ENCODE data around the gene ZNF595.
"Not testable (repeated sequence)": the region's sequence is repeated elsewhere in the genome, so short reads cannot be mapped to it uniquely, and the experiment has no call there.

ZNF595 gene
- total RNA-seq: 2.1 to 28.9 (median 14.1) reads per million in 4 experiments

DNA sequence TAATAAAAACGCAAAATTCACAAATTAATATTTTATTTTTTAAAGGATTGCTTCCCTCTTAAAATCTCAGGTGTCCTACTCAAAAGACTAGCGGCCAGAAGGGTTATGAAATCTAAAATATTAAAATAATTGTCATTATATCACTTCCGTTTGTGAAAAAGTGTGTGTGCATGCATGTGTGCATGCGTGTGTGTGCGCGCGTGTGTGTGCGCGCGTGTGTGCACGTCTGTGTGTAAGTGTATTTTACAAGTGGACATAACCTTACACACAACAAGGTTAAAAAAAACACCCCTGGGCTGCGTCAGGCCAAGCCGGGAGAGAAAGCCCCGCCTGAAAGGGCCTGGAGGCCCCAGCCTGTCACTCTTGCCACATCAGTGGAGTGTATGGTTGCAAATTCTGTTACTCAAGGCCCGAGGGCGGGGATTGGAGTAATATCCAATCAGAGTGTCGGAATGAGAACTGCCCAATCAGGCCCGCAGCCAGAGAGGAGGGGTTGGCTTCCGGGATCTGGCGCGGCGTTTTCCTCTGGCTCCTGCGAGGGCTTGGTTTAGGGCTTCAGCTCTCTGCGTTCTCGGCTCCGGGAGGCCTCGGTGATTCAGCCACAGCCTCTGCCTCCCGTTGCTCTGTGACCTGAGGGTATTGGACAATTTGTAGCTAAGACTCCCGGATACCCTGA, at the start of gene ZNF595:
ZNF595 (plus strand) TSS at position 518 of the 676 bp plus-strand sequence. CDS start 168 bp downstream, outside the sequence.
- DNase-seq: not testable (repeated sequence)

DNA sequence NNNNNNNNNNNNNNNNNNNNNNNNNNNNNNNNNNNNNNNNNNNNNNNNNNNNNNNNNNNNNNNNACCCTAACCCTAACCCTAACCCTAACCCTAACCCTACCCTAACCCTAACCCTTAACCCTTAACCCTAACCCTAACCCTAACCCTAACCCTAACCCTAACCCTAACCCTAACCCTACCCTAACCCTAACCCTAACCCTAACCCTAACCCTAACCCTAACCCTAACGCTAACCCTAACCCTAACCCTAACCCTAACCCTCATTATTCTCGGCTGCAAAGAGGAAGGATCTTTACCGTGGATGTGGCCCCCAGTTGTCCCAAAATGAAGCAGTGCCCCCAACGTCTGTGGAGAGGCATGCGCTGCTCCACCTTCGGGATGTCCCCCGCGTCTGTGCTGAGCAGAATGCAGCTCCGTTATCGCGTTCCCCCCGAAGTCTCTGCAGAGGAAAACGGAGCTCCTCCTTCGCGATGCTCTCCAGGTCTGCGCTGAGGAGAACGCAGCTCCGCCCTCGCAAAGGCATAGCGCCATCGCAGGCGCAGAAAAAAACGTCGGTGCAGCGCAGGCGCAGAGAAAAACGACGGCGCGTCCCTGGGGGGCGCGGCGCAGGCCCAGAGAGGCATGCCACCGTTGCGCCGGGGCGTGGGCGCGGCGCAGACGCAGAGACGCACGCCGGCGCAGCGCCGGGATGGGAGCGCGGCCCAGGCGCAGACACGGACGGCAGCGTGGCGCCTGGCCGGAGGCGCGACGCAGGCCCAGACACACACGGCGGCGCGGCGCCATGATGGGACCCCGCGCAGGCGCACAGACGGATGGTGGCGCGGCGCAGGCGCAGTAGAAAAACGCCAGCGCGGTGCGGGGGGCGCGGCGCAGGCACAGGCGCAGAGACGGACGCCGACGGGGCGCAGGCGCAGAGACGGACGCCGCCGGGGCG, 42.9 kb upstream of the ZNF595 start:
- DNase-seq: not testable (repeated sequence)

DNA sequence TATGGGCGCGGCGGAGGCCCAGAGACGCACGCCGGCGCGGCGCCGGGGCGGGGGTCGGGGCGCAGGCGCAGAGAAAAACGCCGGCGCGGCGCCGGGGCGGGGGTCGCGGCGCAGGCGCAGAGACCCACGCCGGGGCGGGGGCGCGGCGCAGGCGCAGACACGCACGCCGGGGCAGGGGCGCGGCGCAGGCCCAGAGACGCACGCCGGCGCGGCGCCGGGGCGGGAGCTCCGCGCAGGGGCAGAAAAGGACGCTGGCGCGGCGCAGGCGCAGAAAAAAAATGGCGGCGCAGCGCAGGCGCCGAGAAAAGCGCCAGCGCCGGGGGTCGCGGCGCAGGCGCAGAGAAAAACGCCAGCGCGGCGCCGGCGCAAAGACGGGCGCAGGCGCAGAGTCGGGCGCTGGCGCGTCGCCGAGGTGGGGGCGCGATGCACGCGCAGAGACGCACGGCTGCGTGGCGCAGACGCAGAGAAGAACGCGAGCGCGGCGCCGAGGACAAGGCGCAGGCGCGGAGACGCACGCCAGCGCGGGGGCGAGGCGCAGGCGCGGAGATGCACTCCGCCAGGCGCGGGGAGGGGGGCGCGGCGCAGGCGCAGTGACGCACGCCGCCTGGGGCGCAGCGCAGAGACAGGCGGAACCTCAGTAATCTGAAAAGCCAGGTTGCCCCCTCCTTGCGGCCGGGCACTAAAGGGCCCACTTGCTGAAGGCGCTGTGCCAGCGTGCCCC, 41.9 kb upstream of the ZNF595 start:
- not testable (repeated sequence) for DNase-seq

DNA sequence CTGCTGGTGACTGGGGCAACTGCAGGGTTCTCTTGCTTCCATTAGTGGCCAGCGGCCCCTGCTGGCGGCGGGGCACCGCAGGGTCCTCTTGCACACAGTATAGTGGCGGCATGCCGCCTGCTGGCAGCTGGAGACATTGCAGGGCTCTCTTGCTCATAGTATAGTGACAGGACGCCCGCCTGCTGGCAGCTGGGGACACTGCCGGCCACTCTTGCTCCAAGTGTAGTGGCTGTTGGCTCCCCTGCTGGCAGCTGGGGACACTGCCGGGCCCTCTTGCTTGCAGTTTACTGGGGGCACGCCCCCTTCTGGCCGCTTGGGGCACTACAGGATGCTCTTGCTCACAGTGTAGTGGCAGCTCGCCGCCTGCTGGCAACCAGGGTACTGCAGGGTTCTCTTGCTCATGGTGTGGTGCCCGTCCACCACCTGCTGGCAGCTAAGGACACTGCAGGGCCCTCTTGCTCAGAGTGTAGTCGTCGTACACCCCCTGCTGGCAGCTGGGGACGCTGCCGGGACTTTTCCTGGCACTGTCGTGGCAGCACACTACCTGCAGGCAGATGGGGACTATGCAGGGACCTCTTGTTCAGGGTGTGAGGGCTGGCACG, 41.2 kb upstream of the ZNF595 start:
- not testable (repeated sequence) for DNase-seq

DNA sequence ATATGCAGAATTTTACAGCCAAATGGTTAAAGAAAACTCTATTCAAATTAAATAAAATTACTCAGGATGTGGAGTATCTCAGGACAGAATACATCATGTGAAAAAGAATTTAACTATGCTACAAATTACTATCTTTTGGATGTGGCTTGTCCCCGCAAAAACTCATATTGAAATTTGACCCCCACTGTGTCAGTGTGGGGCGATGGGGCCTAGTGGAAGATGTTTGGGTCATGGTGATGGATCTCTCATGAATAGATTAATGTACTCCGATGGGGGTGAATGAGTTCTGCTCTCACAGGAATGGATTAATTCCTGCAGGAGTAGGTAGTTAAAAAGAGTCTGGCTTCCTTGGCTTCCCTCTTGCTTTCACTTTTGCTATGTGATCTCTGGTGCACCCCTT, 35.0 kb upstream of the ZNF595 start:
- not testable (repeated sequence) for DNase-seq

DNA sequence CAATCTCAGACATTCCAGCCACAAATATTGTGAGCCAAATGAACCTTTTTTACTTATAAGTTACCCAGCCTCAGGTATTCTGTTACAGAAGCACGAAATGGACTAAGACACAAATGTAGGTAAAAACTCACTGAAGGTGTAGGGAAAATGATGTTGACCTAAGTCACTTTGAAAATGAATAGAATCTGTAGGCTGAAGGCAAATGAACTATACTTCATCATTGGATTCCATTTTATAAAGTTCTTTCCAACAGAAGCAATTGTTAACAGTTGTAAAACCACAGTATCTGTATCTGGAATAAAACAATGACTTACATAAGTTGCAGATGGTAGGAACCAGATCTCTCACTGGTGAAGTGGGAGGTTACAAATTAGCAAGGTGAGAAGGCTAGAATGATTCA, 34.5 kb upstream of the ZNF595 start:
- DNase-seq: not testable (repeated sequence)

DNA sequence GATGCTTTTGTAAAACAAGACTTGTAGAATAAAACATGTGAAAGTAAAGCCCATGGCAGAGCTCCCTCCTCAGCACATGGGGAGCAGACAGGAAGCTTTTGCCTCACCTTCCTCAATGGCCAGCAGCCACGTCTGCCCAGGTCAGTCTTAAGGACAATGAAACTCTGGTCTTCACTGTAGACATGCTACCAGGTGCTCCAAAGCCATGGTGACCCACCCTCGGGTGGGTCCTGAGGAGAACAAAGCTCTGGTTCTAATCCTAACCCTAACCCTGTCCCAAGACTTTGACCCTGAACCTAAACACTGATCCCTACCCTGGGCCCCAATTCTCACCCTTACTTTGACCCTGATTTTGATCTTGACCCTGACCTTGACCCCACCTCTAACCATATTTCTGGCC, 30.2 kb upstream of the ZNF595 start:
- DNase-seq: not testable (repeated sequence)

DNA sequence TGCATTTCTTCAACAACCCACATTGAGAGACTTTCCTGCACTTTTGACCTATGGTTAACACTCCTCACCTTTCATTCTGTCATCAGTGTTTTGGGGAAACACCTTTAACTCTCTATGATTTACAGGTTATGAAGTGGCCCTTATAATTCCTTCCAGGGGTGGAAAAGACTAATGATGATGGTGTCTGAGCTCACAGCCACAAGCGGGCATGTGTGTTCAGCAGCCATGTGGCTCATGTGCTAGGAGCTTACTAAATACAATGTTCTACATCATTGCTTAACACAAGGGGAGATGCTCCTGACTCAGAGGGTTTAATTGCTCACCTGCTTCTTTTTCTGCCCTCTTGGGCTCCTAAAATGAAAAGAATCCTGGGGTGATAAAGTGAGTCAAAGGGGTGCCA, 28.8 kb upstream of the ZNF595 start:
- DNase-seq: not testable (repeated sequence)

DNA sequence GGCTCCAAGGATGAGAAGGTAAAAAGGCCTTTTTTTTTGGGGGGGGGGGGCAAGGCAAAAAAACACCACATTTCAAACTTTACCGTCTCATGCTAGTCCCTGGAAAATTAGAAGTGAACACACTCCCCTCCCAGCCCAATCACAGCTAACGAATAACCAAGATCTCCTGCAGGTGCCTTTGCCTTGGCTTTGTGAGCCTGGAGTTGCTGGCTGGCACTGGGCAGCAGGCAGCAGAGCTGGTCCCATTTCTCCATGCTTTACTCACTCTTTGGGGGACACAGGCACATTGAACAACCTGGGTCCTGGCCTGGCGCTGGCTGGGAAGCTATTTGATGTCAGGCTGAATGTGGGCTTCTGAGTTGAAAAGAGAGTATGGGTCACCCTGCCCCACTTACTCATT, 25.6 kb upstream of the ZNF595 start:
- DNase-seq: not testable (repeated sequence)

DNA sequence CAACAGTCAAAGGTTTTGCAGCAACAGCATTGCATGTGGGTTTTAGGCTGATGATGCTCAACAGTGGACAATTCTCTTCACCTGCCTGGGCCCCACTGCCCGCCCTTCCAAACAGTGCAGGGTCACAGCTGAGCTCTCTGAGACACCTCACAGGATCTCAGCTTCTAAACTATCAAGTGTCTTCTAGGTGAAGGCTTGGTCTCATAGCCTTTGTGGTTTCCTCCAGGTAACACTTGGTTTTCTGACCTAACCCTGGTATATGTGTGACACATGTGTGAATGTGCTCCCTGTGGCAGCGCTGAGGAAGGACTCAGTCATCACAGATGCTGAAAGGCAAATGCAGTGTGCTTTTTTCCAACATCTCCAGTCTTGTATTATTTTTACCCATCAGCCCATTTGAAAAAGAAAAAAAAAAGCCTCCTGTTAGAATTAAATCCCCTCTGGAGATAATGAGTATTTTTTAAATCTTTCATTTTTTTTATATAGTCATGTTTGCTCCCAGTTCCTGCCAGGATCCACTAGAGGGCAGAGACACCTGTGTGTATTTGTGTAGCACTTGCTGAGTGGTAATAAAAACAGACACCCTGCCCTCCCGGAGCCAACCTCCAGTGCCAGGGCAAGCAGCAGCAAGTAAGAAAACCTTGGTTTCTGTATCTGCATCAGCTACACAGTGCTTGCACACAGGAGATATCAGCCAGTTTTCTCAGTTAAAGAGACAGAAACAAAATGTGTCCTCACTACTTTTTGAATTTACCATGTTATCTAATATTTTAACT, 24.2 kb upstream of the ZNF595 start:
- not testable (repeated sequence) for DNase-seq

DNA sequence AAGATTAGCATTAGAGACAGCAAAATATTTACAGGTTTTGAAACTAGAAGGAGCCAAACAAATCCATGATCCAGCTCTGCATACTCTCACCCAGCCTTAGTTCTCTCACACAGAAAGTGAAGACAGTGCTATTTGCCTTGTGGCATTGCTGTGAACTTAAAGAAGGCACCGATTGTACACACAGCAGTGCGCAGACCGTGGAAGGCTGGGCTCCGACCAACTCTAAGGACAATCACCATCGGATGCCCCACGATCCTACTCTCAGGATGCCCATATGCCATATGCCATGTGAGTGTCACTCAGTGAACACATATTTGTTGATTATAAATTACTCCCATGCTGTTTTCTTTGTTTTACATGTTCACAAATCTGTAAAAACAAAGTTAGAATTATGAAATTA, 19.8 kb upstream of the ZNF595 start:
- DNase-seq: not testable (repeated sequence)

DNA sequence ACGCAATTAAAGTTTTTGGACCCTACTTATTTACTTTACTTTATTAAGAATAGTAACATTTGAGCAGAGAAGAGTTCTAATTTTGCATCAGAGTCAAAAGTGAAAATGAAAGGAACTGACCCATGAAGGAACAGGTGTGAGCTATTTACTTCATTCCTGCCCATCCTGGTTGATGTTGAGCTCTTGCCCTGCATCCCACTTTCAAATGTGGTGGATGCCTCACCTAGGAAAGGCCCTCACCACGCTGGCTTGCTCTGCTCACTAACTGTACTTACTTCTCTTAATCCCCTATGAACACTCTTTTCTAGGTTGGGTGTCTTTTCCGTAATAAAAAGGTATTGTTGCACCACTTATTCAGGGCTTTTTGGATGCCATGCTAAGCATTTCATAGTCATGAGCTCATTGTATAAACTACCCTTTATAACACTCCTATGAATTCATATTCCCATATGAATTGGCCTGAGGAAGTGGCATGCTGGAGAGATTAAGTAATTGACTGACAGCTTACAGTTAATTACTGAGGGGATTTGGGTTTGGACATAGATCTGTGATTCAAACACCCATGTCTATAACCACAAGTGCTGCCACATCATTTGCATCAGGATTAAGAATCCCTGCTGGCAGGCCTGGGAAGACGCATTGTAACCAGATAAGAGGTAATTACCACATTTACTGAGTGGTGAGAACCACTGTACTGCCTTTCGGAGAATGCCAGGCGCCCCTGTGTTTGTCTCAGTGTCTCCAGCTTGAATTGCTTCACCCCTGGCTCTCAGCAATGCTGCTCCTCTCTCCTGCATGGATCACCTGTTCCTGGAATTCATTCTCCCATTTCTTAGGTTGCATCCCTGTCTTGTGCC, 16.3 kb upstream of the ZNF595 start:
- DNase-seq: not testable (repeated sequence)

DNA sequence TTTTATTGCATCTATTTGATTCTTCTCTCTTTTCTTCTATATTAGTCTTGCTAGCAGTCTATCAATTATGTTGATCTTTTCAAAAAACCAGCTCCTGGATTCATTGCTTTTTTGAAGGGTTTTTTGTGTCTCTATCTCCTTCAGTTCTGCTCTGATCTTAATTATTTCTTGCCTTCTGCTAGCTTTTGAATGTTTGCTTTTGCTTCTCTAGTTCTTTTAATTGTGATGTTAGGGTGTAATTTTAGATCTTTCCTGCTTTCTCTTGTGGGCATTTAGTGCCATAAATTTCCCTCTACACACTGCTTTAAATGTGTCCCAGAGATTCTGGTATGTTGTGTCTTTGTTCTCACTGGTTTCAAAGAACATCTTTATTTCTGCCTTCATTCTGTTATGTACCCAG, 14.9 kb upstream of the ZNF595 start:
- not testable (repeated sequence) for DNase-seq

DNA sequence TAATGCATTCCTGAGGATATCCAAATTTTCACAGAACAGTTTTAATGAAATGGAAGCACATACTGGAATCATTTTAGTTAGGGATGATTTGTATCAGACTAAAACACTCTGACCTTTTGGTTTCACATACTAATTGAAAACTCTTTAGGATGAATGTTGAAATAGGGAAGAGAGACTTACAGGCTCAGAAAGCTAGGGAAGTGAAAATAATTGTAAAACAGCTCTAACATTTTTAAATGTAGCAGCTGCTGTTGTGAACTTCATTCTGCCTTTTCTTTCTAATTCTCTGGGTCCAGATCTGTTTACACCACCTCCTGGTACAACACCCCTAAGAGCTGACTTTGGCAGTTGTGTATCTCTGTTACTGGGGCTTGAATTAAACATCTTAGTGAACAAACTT, 9.7 kb upstream of the ZNF595 start:
- DNase-seq: not testable (repeated sequence)

DNA sequence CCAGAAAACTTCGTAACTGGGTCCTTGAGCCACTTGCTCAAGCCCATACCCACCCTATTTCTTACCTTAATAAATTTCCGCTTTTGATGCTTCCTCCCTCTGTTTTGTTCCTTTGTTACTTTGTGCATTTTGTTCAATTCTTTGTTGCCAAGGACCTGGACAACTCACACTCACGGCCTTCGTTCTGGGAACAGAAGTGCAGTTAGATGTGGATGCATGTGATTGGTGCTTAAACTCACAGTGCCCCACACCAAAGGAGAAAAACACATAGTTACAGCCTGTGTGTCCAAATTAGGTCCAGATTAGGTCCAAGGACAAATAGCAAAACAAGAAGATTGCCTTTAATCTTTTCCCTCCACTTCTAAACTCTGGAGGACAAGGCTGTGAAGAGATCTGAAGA, 1.9 kb upstream of the ZNF595 start:
- not testable (repeated sequence) for DNase-seq

DNA sequence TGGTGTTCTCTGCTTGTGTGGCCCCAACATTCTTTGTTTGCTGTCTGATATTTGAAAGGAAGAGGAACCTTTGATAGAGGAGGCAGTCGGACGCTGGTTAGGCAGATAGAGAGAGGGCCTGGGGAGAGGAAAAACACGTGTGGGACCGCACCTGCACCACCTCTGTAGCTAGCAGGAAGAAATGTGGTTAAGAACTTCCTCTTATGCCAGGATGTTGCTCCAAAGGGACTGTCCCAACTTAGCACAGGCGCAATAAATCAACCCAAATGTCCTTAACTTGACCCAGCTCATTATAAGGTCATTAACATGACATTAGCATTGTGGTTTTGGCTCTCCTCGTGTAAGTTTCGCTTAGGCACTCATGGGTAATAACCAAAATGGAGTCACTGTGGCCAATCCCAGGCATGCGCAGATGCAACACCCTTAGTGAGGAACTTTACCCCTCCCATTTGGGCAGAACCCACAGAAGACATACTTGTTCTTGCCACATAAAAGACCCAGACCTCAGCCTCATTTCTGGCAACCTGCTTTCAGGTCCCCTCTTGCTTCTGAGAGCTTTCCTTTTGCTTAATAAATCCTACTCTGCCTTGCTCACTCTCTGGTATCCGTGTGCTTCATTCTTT, 1.4 kb upstream of the ZNF595 start:
- not testable (repeated sequence) for DNase-seq

DNA sequence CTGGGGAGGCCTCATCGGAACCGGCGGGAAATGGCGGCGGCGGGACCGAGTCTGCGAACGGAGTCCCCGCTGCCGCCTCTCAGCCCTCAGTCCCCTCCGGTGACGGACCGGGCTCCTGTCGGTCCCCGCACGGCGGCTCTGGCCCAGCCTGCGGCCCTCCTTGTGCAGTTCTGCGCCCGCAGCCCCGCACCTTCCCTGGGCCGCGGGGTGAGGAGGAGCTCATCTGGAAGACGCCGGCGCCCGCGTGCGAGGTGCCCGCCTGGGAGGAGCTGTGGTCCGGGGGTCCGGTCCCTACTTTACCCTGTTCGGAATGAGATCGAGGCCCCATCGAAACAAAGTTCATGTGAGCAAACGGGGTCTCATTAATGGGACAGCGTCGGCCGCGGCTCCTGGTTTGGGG, 400 bp downstream of the ZNF595 start:
- not testable (repeated sequence) for DNase-seq

DNA sequence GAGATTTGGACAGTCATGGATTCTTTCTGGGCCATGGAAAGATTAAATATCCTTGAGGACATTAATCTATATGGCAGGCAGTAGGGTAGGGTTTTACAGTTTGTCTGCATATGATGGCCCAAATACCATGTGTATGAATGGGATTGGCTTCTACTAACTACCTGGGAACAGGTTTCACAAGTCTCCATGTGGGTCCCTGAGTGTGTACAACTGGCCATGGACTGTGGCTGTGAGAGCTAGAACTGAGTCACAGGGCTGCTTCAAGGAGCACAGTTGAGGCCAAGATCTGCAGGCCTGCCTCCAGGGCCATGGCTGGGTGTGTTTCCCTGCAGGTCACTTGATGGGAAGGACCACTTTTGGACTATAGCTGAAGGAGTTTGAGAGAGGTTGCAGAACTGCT, 11.6 kb downstream of the ZNF595 start:
- DNase-seq: not testable (repeated sequence)

DNA sequence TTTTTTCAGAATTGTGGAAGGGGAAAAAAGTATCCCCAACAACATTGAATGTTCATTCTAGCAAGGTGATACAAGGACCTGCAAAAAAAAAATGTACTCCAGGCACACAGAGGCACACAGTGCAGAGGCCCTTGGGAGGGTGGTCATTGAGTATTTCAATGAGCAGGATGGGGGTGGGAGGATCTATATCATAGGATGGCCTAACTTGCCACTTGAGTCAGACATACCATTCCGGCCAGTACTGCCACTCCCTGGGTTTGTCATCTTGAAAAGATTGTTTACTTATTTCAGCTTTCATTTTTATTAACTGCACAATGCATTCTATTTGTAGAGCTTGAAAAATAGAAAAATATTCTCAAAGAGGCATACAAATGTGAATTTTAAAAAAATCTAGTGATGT, 18.7 kb downstream of the ZNF595 start:
- DNase-seq: no peak

DNA sequence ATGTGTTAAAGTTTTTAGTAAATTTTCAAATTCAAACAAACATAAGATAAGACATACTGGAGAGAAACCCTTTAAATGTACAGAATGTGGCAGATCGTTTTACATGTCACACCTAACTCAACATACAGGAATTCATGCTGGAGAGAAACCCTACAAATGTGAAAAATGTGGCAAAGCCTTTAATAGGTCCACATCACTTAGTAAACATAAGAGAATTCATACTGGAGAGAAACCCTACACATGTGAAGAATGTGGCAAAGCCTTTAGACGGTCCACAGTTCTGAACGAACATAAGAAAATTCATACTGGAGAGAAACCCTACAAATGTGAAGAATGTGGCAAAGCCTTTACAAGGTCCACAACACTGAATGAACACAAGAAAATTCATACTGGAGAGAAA, 32.8 kb downstream of the ZNF595 start:
- no peak for DNase-seq
